IMR-90 (cell line): Measurements from ENCODE around the gene IL1B. TPM values are rescaled to one million over a fixed set of nuclear protein-coding genes. Genes with fewer than 3 reads are reported as not detected.

ENCODE experiments used
- ATAC-seq: fragments of 200-7000 bp; cut with Tn5 transposase; 2 replicates; pipeline ENCODE4 v1.9.1; 2020; ENCODE audit warnings: low read depth, mild to moderate bottlenecking, moderate library complexity
- BruUV-seq: library from RNA; stranded (reverse); fragments of 400-500 nt; replicated peaks from 2 replicates; lab custom pipeline; 2021; lab: Mats Ljungman, UMichigan
- CTCF ChIA-PET: fragments of 300-600 bp; formaldehyde crosslinking; extraction: SDS; loops from one replicate; lab custom pipeline; 2021; ENCODE audit warnings: antibody characterized with exemption; lab: Yijun Ruan, JAX
- POLR2A ChIA-PET: fragments of 300-600 bp; sonication (Branson Sonifier 250); formaldehyde crosslinking; loops from one replicate; lab custom pipeline; 2022; ENCODE audit warnings: antibody characterized with exemption; ENCODE audit not compliant: unreplicated experiment; lab: Charles Lee
- DNase-seq: peaks from one replicate; pipeline ENCODE4 v3.0.0; 2013
- H2AFZ ChIP-seq: replicated peaks from 2 replicates; pipeline ENCODE3; 2013; ENCODE audit warnings: low read length, mild to moderate bottlenecking; ENCODE audit not compliant: poor library complexity
- H2AK5ac ChIP-seq: 2 replicates; pipeline ENCODE4 v1.6.1; 2013; ENCODE audit warnings: low read depth, low read length, inconsistent platforms
- H2AK9ac ChIP-seq: replicated peaks from 2 replicates; pipeline ENCODE3; 2013; ENCODE audit warnings: mild to moderate bottlenecking, low read depth, low read length, moderate library complexity; ENCODE audit not compliant: poor library complexity
- H2BK120ac ChIP-seq: 2 replicates; pipeline ENCODE4 v1.6.1; 2013; ENCODE audit warnings: low read depth, low read length, inconsistent platforms
- H2BK15ac ChIP-seq: 3 replicates; pipeline ENCODE4 v1.6.1; 2013; ENCODE audit warnings: low read depth, low read length, inconsistent platforms
- H2BK20ac ChIP-seq: 2 replicates; pipeline ENCODE4 v1.6.1; 2013; ENCODE audit warnings: low read depth, mild to moderate bottlenecking, inconsistent platforms, low read length, moderate library complexity
- H2BK5ac ChIP-seq: 2 replicates; pipeline ENCODE4 v1.6.1; 2013; ENCODE audit warnings: mild to moderate bottlenecking, low read depth, low read length, inconsistent platforms; ENCODE audit not compliant: poor library complexity, severe bottlenecking
- H3K14ac ChIP-seq: replicated peaks from 2 replicates; pipeline ENCODE4 v1.6.1; 2013; ENCODE audit warnings: low read depth, low read length, inconsistent platforms
- H3K18ac ChIP-seq: 2 replicates; pipeline ENCODE4 v1.6.1; 2013; ENCODE audit warnings: low read depth, low read length, control low read depth
- H3K23ac ChIP-seq: 2 replicates; pipeline ENCODE4 v1.6.1; 2013; ENCODE audit warnings: low read depth, low read length, inconsistent platforms
- H3K27ac ChIP-seq: 2 replicates; pipeline ENCODE4 v1.5.1; 2013; ENCODE audit warnings: mild to moderate bottlenecking, control low read depth, low read length; ENCODE audit not compliant: insufficient read depth
- H3K27me3 ChIP-seq: 2 replicates; pipeline ENCODE4 v1.6.1; 2013; ENCODE audit warnings: low read length; ENCODE audit not compliant: control insufficient read depth, insufficient read depth
- H3K36me3 ChIP-seq: 2 replicates; pipeline ENCODE4 v1.6.1; 2013; ENCODE audit warnings: low read length, mixed read lengths; ENCODE audit not compliant: control insufficient read depth, insufficient read depth
- H3K4ac ChIP-seq: 2 replicates; pipeline ENCODE4 v1.6.1; 2013; ENCODE audit warnings: low read depth, low read length, inconsistent platforms
- H3K4me1 ChIP-seq: 2 replicates; pipeline ENCODE4 v1.6.1; 2013; ENCODE audit warnings: low read length, mixed read lengths; ENCODE audit not compliant: control insufficient read depth, insufficient read depth
- H3K4me2 ChIP-seq: 2 replicates; pipeline ENCODE4 v1.6.1; 2013; ENCODE audit warnings: low read depth, mild to moderate bottlenecking, control low read depth, low read length, moderate library complexity
- H3K4me3 ChIP-seq: 2 replicates; pipeline ENCODE4 v1.5.1; 2013; ENCODE audit warnings: low read depth, mild to moderate bottlenecking, control low read depth, low read length, moderate library complexity; ENCODE audit not compliant: insufficient read depth
- H3K56ac ChIP-seq: 2 replicates; pipeline ENCODE4 v1.6.1; 2013; ENCODE audit warnings: low read length, inconsistent platforms; ENCODE audit not compliant: insufficient read depth; ENCODE audit errors: extremely low read depth
- H3K79me1 ChIP-seq, 2 experiments: 2 replicates each; pipeline ENCODE4 v1.6.1; 2013; ENCODE audit warnings: low read length in 2 of 2, inconsistent platforms in 1 of 2, low read depth in 1 of 2
- H3K9ac ChIP-seq: 2 replicates; pipeline ENCODE4 v1.6.1; 2013; ENCODE audit warnings: low read depth, low read length, control low read depth
- H3K9me1 ChIP-seq: 2 replicates; pipeline ENCODE4 v1.6.1; 2013; ENCODE audit warnings: low read length, inconsistent platforms; ENCODE audit not compliant: insufficient read depth
- H3K9me3 ChIP-seq: 2 replicates; pipeline ENCODE4 v1.6.1; 2013; ENCODE audit warnings: low read length; ENCODE audit not compliant: control insufficient read depth, insufficient read depth
- H4K20me1 ChIP-seq: 2 replicates; pipeline ENCODE4 v1.6.1; 2013; ENCODE audit warnings: low read length, inconsistent platforms; ENCODE audit not compliant: insufficient read depth
- H4K5ac ChIP-seq: 2 replicates; pipeline ENCODE4 v1.6.1; 2013; ENCODE audit warnings: mild to moderate bottlenecking, low read depth, low read length, control low read depth
- H4K8ac ChIP-seq, 2 experiments: 2 replicates each; pipeline ENCODE4 v1.6.1; 2013; ENCODE audit warnings: low read depth in 2 of 2, low read length in 2 of 2, control low read depth in 1 of 2, inconsistent platforms in 1 of 2
- H4K91ac ChIP-seq: 2 replicates; pipeline ENCODE4 v1.6.1; 2013; ENCODE audit warnings: low read depth, low read length, inconsistent platforms; ENCODE audit not compliant: insufficient read depth
- BHLHE40 ChIP-seq: fragments of 150-350 bp; IDR thresholded peaks from 2 replicates; pipeline ENCODE4 v1.6.1; 2016; ENCODE audit warnings: mild to moderate bottlenecking, low read depth, low read length
- CEBPB ChIP-seq: IDR thresholded peaks from 2 replicates; pipeline ENCODE4 v1.6.1; 2012; ENCODE audit warnings: low read depth, low read length, improper control_type of control experiment
- CHD1 ChIP-seq: IDR thresholded peaks from 2 replicates; pipeline ENCODE4 v1.6.1; 2012; ENCODE audit warnings: low read depth, low read length, improper control_type of control experiment
- FOS ChIP-seq: fragments of 150-350 bp; IDR thresholded peaks from 2 replicates; pipeline ENCODE4 v1.6.1; 2016; ENCODE audit warnings: low read depth, low read length
- MAFK ChIP-seq: IDR thresholded peaks from 2 replicates; pipeline ENCODE4 v1.6.1; 2012; ENCODE audit warnings: low read depth, low read length, improper control_type of control experiment
- MAZ ChIP-seq: IDR thresholded peaks from 2 replicates; pipeline ENCODE4 v1.6.1; 2012; ENCODE audit warnings: low read depth, mild to moderate bottlenecking, low read length, improper control_type of control experiment, moderate library complexity, borderline replicate concordance
- MXI1 ChIP-seq: IDR thresholded peaks from 2 replicates; pipeline ENCODE4 v1.6.1; 2012; ENCODE audit warnings: low read depth, mild to moderate bottlenecking, low read length, moderate library complexity, borderline replicate concordance
- NFE2L2 ChIP-seq: fragments of 150-350 bp; IDR thresholded peaks from 2 replicates; pipeline ENCODE4 v1.6.1; 2016; ENCODE audit warnings: low read depth, mild to moderate bottlenecking, low read length
- POLR2A ChIP-seq: IDR thresholded peaks from 2 replicates; pipeline ENCODE4 v1.6.1; 2012; ENCODE audit warnings: mild to moderate bottlenecking, low read depth, low read length
- RAD21 ChIP-seq: IDR thresholded peaks from 2 replicates; pipeline ENCODE4 v1.6.1; 2012; ENCODE audit warnings: low read length, improper control_type of control experiment
- RCOR1 ChIP-seq: IDR thresholded peaks from 2 replicates; pipeline ENCODE4 v1.6.1; 2012; ENCODE audit warnings: mild to moderate bottlenecking, low read length, improper control_type of control experiment; ENCODE audit not compliant: insufficient replicate concordance
- RFX5 ChIP-seq: IDR thresholded peaks from 2 replicates; pipeline ENCODE4 v1.8.0; 2012; ENCODE audit warnings: low read depth, mild to moderate bottlenecking, low read length, moderate library complexity
- SMC3 ChIP-seq: fragments of 150-350 bp; IDR thresholded peaks from 2 replicates; pipeline ENCODE4 v1.6.1; 2016; ENCODE audit warnings: low read depth, mild to moderate bottlenecking, antibody characterized with exemption, low read length, moderate library complexity
- WGBS, 2 experiments: methylation state at CpG; one replicate each; pipeline versions ENCODE4 v1.1.5 to v1.1.7; 2013; ENCODE audit warnings: missing lambda C conversion rate in 2 of 2; ENCODE audit not compliant: insufficient read length in 1 of 2; ENCODE audit errors: extremely low coverage in 2 of 2; 5-methylcytosine and 5-hydroxymethylcytosine counted together
- dilution Hi-C: fragments of 300-500 bp; cut with HindIII; formaldehyde crosslinking; loops from one replicate; pipeline ENCODE4 v1.14.3; 2018; ENCODE audit warnings: low sequenced_read_pairs; ENCODE audit not compliant: unreplicated experiment
- in situ Hi-C: fragments of 300-500 bp; cut with MboI; formaldehyde crosslinking; loops from 3 replicates; pipeline ENCODE4 v1.14.3; 2019; ENCODE audit warnings: low sequenced_read_pairs, inconsistent platforms, mixed read lengths
- intact Hi-C: fragments of 100-400 bp; cut with micrococcal nuclease; formaldehyde crosslinking; loops from 2 replicates; pipeline ENCODE4 v1.10.0; 2022
- polyA plus RNA-seq, 3 experiments: library from polyadenylated mRNA; depleted of rRNA; stranded (reverse); fragments of >200 nt; gene quantifications; 2 replicates each; pipeline ENCODE4 v1.2.3, GENCODE V29; 2012; ENCODE audit warnings: low replicate concordance in 1 of 3
- total RNA-seq: library from RNA; depleted of rRNA; stranded (reverse); fragments of >200 nt; gene quantifications from 2 replicates; pipeline ENCODE4 v1.2.3, GENCODE V29; 2012
- TF ChIP-seq, protein P1 (sequence below): conservative IDR thresholded peaks from 2 replicates; pipeline ENCODE4 v1.5.1; 2012; ENCODE audit warnings: mild to moderate bottlenecking, low read depth, low read length, improper control_type of control experiment
- TF ChIP-seq, protein P2 (sequence below): fragments of 150-350 bp; IDR thresholded peaks from 2 replicates; pipeline ENCODE4 v1.6.1; 2017; ENCODE audit warnings: mild to moderate bottlenecking, antibody characterized with exemption, low read length, low read depth

The IL1B gene
- total and polyA plus RNA-seq, 2 of the 4 experiments (the other 2 are of a cell fraction) = 3.0 to 4.4 TPM

DNA sequence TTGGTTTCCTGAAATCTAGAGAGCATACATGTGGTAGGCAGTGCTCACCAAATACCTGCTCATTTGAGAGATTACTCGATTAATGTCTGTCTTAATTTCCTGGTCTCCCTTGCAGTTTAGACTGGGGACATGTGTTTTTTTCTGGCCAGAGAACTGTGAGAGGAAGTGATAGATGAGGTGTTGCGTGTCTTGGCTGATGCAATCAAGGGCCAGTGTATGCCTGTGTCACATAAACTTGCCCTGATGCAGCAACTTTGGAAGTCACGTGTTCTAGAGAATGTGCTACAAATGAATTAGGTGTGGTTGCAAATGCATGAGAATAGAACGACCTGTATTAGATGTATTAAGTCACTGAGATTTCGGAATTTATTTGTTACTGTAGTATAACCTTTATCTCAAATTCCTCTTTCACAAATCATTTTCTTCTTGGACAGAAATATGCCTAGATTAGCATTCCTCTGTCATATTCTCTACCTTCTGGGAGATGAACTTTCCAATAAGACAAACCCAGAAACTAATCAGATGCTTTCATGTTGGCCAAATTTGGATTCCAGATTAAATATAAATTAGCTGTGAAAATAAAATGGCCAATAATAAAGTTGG lies 42.3 kb downstream of the IL1B start:
- H3K4me3 ChIP-seq = no peak overlapping the region
- ChIA-PET CTCF (no interaction called here), POLR2A (no interaction called here)
- dilution Hi-C loops (no loop called here), in situ Hi-C loops (no loop called here), intact Hi-C loops (no loop called here)
- peak overlapping the region; percentile 92 for H2BK5ac ChIP-seq
- no peak overlapping the region for H3K9ac ChIP-seq
- no peak overlapping the region for H2AK5ac ChIP-seq
- no peak overlapping the region; the same call in 1 of the 2 replicates for H3K18ac ChIP-seq
- 0 out of 4 replicates have a peak, but pooled peaks cover 0 to 3% of the 10 kb centered on the region in 2 experiments for H3K79me1 ChIP-seq
- peak overlapping the region; percentile 10; the same call in 1 of the 2 replicates for H3K14ac ChIP-seq
- DNase-seq (peak; percentile 96), ATAC-seq (peak; percentile 75)
- peaks cover 5% of the 10 kb centered on the region; the same call in 1 of the 2 replicates for H3K4me1 ChIP-seq
- peak overlapping the region; percentile 57; the same call in 1 of the 2 replicates for H4K91ac ChIP-seq
- H3K27me3 ChIP-seq = no peaks in the 10 kb centered on the region
- no peak overlapping the region for H3K4me2 ChIP-seq
- no TSS peak for BruUV-seq
- H2AFZ ChIP-seq = peak overlapping the region; percentile 52
- peaks cover 6% of the 10 kb centered on the region for H3K9me3 ChIP-seq
- H3K4ac ChIP-seq = peak overlapping the region; percentile 56; the same call in 1 of the 2 replicates
- peak overlapping the region in 1 of 2 experiments; percentile 77; a peak in 3 of 4 replicates for H4K8ac ChIP-seq
- no peaks in the 10 kb centered on the region for H4K20me1 ChIP-seq
- no peak overlapping the region for H4K5ac ChIP-seq
- no peaks in the 10 kb centered on the region for H3K36me3 ChIP-seq
- WGBS, 2 experiments = no CpG with 5 or more reads among the region's 5 CpGs
- H3K56ac ChIP-seq = peak overlapping the region; percentile 63
- peak overlapping the region; percentile 12; the same call in 1 of the 2 replicates for H3K27ac ChIP-seq
- H3K9me1 ChIP-seq = peaks cover 8% of the 10 kb centered on the region
- peak overlapping the region; percentile 44; the same call in 1 of the 3 replicates for H2BK15ac ChIP-seq
- H2BK20ac ChIP-seq = peak overlapping the region; percentile 23; the same call in 1 of the 2 replicates
- H2BK120ac ChIP-seq = peak overlapping the region; percentile 96; the same call in 1 of the 2 replicates
- no peak overlapping the region; the same call in 1 of the 2 replicates for H3K23ac ChIP-seq
- no peak overlapping the region for H2AK9ac ChIP-seq
- TF ChIP-seq CHD1 (no peak), MXI1 (no peak), MAFK (peak; percentile 78), RFX5 (no peak), FOS (no peak), MAZ (no peak), RCOR1 (no peak), RAD21 (no peak), POLR2A (no peak), NFE2L2 (peak; percentile 88), SMC3 (no peak), CEBPB (peak; percentile 99), BHLHE40 (peak; percentile 84)
- TF ChIP-seq, protein P1, sequence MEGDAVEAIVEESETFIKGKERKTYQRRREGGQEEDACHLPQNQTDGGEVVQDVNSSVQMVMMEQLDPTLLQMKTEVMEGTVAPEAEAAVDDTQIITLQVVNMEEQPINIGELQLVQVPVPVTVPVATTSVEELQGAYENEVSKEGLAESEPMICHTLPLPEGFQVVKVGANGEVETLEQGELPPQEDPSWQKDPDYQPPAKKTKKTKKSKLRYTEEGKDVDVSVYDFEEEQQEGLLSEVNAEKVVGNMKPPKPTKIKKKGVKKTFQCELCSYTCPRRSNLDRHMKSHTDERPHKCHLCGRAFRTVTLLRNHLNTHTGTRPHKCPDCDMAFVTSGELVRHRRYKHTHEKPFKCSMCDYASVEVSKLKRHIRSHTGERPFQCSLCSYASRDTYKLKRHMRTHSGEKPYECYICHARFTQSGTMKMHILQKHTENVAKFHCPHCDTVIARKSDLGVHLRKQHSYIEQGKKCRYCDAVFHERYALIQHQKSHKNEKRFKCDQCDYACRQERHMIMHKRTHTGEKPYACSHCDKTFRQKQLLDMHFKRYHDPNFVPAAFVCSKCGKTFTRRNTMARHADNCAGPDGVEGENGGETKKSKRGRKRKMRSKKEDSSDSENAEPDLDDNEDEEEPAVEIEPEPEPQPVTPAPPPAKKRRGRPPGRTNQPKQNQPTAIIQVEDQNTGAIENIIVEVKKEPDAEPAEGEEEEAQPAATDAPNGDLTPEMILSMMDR = no peak
- TF ChIP-seq, protein P2, sequence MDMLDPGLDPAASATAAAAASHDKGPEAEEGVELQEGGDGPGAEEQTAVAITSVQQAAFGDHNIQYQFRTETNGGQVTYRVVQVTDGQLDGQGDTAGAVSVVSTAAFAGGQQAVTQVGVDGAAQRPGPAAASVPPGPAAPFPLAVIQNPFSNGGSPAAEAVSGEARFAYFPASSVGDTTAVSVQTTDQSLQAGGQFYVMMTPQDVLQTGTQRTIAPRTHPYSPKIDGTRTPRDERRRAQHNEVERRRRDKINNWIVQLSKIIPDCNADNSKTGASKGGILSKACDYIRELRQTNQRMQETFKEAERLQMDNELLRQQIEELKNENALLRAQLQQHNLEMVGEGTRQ = peak; percentile 90
